Trophoblast cell (in vitro differentiated cells and primary cell): Measurements from ENCODE around the gene DNPH1.

Source experiments
- DNase-seq, 2 donors: peaks; one replicate each; pipeline ENCODE4 v3.0.0-alpha.2; 2016
- H2AFZ ChIP-seq: 2 replicates; pipeline ENCODE4 v1.6.1; 2013; ENCODE audit warnings: low read length, moderate library complexity, mild to moderate bottlenecking; ENCODE audit not compliant: insufficient read depth, poor library complexity
- H2AK5ac ChIP-seq: 2 replicates; pipeline ENCODE4 v1.6.1; 2013; ENCODE audit warnings: mild to moderate bottlenecking, low read length
- H2BK120ac ChIP-seq: 2 replicates; pipeline ENCODE4 v1.6.1; 2013; ENCODE audit warnings: low read length, mild to moderate bottlenecking, moderate library complexity; ENCODE audit not compliant: insufficient read depth, poor library complexity
- H2BK12ac ChIP-seq: 2 replicates; pipeline ENCODE4 v1.6.1; 2013; ENCODE audit warnings: mild to moderate bottlenecking, low read length, moderate library complexity
- H2BK5ac ChIP-seq: 2 replicates; pipeline ENCODE4 v1.6.1; 2013; ENCODE audit warnings: low read length, low read depth, moderate library complexity, mild to moderate bottlenecking; ENCODE audit not compliant: poor library complexity
- H3K14ac ChIP-seq: 2 replicates; pipeline ENCODE4 v1.6.1; 2013; ENCODE audit warnings: mild to moderate bottlenecking, low read length
- H3K18ac ChIP-seq: 2 replicates; pipeline ENCODE4 v1.6.1; 2013; ENCODE audit warnings: mild to moderate bottlenecking, low read length
- H3K23ac ChIP-seq: 2 replicates; pipeline ENCODE4 v1.6.1; 2013; ENCODE audit warnings: low read length
- H3K27ac ChIP-seq: 2 replicates; pipeline ENCODE4 v1.5.1; 2013; ENCODE audit warnings: low read depth, mild to moderate bottlenecking, inconsistent platforms, low read length, moderate library complexity
- H3K27me3 ChIP-seq: 2 replicates; pipeline ENCODE4 v1.6.1; 2013; ENCODE audit warnings: inconsistent platforms, mild to moderate bottlenecking, low read length, moderate library complexity; ENCODE audit not compliant: insufficient read depth
- H3K36me3 ChIP-seq, 2 experiments: 1 replicate in 1 of 2; 2 replicates in 1 of 2; pipeline ENCODE4 v1.6.1; 2013; ENCODE audit warnings: low read length in 2 of 2, mild to moderate bottlenecking in 2 of 2, moderate library complexity in 1 of 2; ENCODE audit not compliant: insufficient read depth in 2 of 2, control insufficient read depth in 1 of 2
- H3K4ac ChIP-seq: 2 replicates; pipeline ENCODE4 v1.6.1; 2013; ENCODE audit warnings: low read depth, mild to moderate bottlenecking, low read length, moderate library complexity
- H3K4me1 ChIP-seq, 2 experiments: 1 replicate in 1 of 2; 2 replicates in 1 of 2; pipeline ENCODE4 v1.6.1; 2013; ENCODE audit warnings: low read length in 2 of 2, mild to moderate bottlenecking in 2 of 2, moderate library complexity in 1 of 2; ENCODE audit not compliant: insufficient read depth in 2 of 2, control insufficient read depth in 1 of 2
- H3K4me2 ChIP-seq: 2 replicates; pipeline ENCODE4 v1.6.1; 2013; ENCODE audit warnings: inconsistent platforms, mild to moderate bottlenecking, low read length, moderate library complexity
- H3K4me3 ChIP-seq: 2 replicates; pipeline ENCODE4 v1.5.1; 2013; ENCODE audit warnings: mild to moderate bottlenecking, low read depth, low read length, inconsistent platforms
- H3K79me1 ChIP-seq: one replicate; pipeline ENCODE4 v1.6.1; 2013; ENCODE audit warnings: low read length
- H3K79me2 ChIP-seq: 2 replicates; pipeline ENCODE4 v1.6.1; 2013; ENCODE audit warnings: low read length, mild to moderate bottlenecking; ENCODE audit not compliant: control insufficient read depth, insufficient read depth, poor library complexity
- H3K9ac ChIP-seq: 2 replicates; pipeline ENCODE4 v1.6.1; 2013; ENCODE audit warnings: mild to moderate bottlenecking, low read length
- H3K9me3 ChIP-seq: 2 replicates; pipeline ENCODE4 v1.6.1; 2013; ENCODE audit warnings: low read depth, mild to moderate bottlenecking, control low read depth, inconsistent platforms, low read length; ENCODE audit not compliant: insufficient read depth
- H4K12ac ChIP-seq: 2 replicates; pipeline ENCODE4 v1.6.1; 2013; ENCODE audit warnings: low read depth, mild to moderate bottlenecking, low read length, moderate library complexity
- H4K8ac ChIP-seq: 2 replicates; pipeline ENCODE4 v1.6.1; 2013; ENCODE audit warnings: low read depth, mild to moderate bottlenecking, low read length, moderate library complexity
- H4K91ac ChIP-seq: one replicate; pipeline ENCODE4 v1.6.1; 2013; ENCODE audit warnings: low read depth, mild to moderate bottlenecking, low read length, moderate library complexity
- WGBS: extraction: QIAGEN DNeasy Blood & Tissue Kit; methylation state at CpG from one replicate; pipeline ENCODE4 v1.1.7; 2013; ENCODE audit warnings: missing lambda C conversion rate; ENCODE audit not compliant: insufficient read length, insufficient coverage; ENCODE audit errors: extremely low coverage; 5-methylcytosine and 5-hydroxymethylcytosine counted together

The DNPH1 gene

DNA sequence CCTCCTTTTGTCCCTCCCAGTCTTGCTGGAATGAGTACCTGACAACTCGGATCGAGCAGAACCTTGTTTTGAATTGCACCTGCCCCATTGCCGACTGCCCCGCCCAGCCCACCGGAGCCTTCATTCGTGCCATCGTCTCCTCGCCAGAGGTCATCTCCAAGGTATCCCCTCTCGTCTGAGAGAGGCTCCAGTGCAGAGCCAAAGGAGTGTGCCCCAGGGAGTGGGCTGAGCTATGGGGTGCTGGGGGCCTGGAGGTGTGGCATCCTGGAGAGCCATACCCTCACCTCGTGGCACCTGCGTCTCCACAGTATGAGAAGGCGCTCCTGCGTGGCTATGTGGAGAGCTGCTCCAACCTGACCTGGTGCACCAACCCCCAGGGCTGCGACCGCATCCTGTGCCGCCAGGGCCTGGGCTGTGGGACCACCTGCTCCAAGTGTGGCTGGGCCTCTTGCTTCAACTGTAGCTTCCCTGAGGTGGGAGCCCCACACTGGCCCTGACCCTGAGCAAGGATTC, 8.8 kb downstream of the DNPH1 start:
- H3K27me3 ChIP-seq: no peaks in the 10 kb centered on the region
- WGBS: no CpG with 5 or more reads among the region's 16 CpGs
- H3K9me3 ChIP-seq: peaks cover 5% of the 10 kb centered on the region
- H3K4ac ChIP-seq: no peak overlapping the region
- no peak overlapping the region for H2AK5ac ChIP-seq
- no peak overlapping the region for H3K18ac ChIP-seq
- no peaks in the 10 kb centered on the region for H3K79me2 ChIP-seq
- peaks cover 4% of the 10 kb centered on the region for H3K79me1 ChIP-seq
- H3K4me2 ChIP-seq: no peak overlapping the region
- no peak overlapping the region for H3K23ac ChIP-seq
- H4K91ac ChIP-seq: no peak overlapping the region
- no peak for DNase-seq
- H2BK12ac ChIP-seq: no peak overlapping the region
- H2BK5ac ChIP-seq: no peak overlapping the region
- no peak overlapping the region for H4K8ac ChIP-seq
- H2BK120ac ChIP-seq: no peak overlapping the region
- H4K12ac ChIP-seq: no peak overlapping the region
- no peak overlapping the region for H3K4me3 ChIP-seq
- H3K4me1 ChIP-seq: peaks cover 5 to 8% of the 10 kb centered on the region in 2 experiments
- no peak overlapping the region for H2AFZ ChIP-seq
- H3K36me3 ChIP-seq: peaks cover 34 to 39% of the 10 kb centered on the region in 2 experiments
- H3K9ac ChIP-seq: no peak overlapping the region
- H3K27ac ChIP-seq: no peak overlapping the region
- H3K14ac ChIP-seq: no peak overlapping the region

DNA sequence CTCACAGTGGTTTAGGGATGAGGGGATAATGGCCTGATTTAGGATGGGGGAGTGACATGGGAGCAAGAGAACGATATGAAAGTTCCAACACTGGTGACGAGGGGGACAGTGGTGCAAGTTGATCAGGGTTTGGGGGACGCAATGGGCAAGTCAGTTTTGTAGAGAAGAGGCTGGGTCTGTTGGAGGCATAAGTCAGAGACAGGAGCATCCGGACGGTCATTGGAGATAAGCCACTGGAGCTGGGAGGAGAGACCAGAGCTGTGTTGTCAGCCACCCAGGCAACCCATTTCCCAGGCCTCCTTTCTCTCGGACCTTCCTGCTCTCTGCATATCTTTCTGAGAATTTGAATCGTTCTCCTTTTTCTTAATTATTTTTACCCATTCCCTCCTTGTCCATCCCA, 9.5 kb downstream of the DNPH1 start:
- Histone ChIP-seq H3K79me1 (peaks cover 4% of the 10 kb centered on the region), H3K27me3 (no peaks in the 10 kb centered on the region), H2BK120ac (no peak overlapping the region), H3K4me3 (no peak overlapping the region), H3K4me2 (no peak overlapping the region), H3K9me3 (peaks cover 5% of the 10 kb centered on the region), H2BK5ac (no peak overlapping the region), H3K27ac (no peak overlapping the region), H3K9ac (no peak overlapping the region), H4K91ac (no peak overlapping the region), H4K8ac (no peak overlapping the region), H4K12ac (no peak overlapping the region), H2AK5ac (no peak overlapping the region), H2BK12ac (no peak overlapping the region), H3K4me1 (peaks cover 5 to 8% of the 10 kb centered on the region in 2 experiments), H3K14ac (no peak overlapping the region), H3K18ac (no peak overlapping the region), H2AFZ (no peak overlapping the region), H3K36me3 (peaks cover 34 to 43% of the 10 kb centered on the region in 2 experiments), H3K79me2 (no peaks in the 10 kb centered on the region), H3K4ac (no peak overlapping the region), H3K23ac (no peak overlapping the region)
- no CpG with 5 or more reads among the region's 7 CpGs for WGBS
- DNase-seq: no peak

DNA sequence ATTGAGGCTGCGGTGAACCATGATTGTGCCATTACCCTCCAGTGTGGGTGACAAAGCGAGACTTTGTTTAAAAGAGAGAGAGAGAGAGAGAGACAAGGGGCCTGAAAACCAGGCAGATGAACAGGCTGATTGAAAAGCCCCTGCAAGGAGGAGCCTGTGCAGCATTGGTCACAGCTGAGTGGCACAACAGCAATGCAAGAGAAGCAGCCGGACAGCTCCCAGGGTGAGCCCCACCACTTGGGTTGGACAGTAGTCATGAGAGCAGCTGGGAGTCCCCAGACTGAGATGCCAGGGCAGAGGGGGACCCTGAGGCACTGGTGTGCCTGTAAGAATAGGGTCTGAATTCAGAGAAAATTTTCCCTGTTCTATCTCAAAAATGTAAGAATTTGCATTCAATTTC, 10.2 kb downstream of the DNPH1 start:
- no CpG with 5 or more reads among the region's 3 CpGs for WGBS
- H2AFZ ChIP-seq: no peak overlapping the region
- H3K79me2 ChIP-seq: no peaks in the 10 kb centered on the region
- no peaks in the 10 kb centered on the region for H3K27me3 ChIP-seq
- no peak overlapping the region for H3K14ac ChIP-seq
- H3K79me1 ChIP-seq: peaks cover 4% of the 10 kb centered on the region
- H3K27ac ChIP-seq: no peak overlapping the region
- H4K12ac ChIP-seq: no peak overlapping the region
- H3K23ac ChIP-seq: no peak overlapping the region
- no peak overlapping the region for H3K4me3 ChIP-seq
- H2AK5ac ChIP-seq: no peak overlapping the region
- H2BK120ac ChIP-seq: no peak overlapping the region
- H3K4me1 ChIP-seq: peaks cover 3 to 4% of the 10 kb centered on the region in 2 experiments
- H4K8ac ChIP-seq: no peak overlapping the region
- DNase-seq: no peak
- H2BK12ac ChIP-seq: no peak overlapping the region
- H3K9me3 ChIP-seq: peaks cover 5% of the 10 kb centered on the region
- H4K91ac ChIP-seq: no peak overlapping the region
- H2BK5ac ChIP-seq: no peak overlapping the region
- H3K4me2 ChIP-seq: no peak overlapping the region
- H3K18ac ChIP-seq: no peak overlapping the region
- H3K9ac ChIP-seq: no peak overlapping the region
- peaks cover 34 to 41% of the 10 kb centered on the region in 2 experiments for H3K36me3 ChIP-seq
- H3K4ac ChIP-seq: no peak overlapping the region

DNA sequence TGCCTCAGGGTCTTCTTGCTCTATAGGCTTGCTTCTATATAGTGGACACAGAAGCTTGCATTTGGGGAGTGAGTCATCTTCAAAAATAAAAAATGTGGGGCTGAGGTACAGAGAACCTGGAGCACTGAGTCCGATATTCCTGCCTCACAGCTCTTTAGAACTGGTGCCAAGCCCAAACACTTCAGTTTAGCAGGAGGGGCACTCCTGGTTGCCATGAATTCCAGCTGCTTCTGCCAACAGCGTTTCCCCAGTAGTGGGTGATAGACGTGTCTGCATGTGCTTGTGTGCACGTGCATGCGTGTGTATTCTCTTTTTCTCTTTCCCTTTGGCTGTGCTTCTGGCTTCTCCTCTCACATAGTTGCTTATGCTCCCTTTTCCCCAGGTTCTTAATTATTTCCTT, 11.9 kb downstream of the DNPH1 start:
- H3K79me2 ChIP-seq: no peaks in the 10 kb centered on the region
- H3K27ac ChIP-seq: no peak overlapping the region
- no peak overlapping the region for H3K23ac ChIP-seq
- no peaks in the 10 kb centered on the region for H3K4me1 ChIP-seq
- H2AK5ac ChIP-seq: no peak overlapping the region
- no peak overlapping the region for H2AFZ ChIP-seq
- no peak overlapping the region for H4K12ac ChIP-seq
- H3K9ac ChIP-seq: no peak overlapping the region
- H3K4me3 ChIP-seq: no peak overlapping the region
- H3K4me2 ChIP-seq: no peak overlapping the region
- H4K91ac ChIP-seq: no peak overlapping the region
- no peak overlapping the region for H2BK120ac ChIP-seq
- DNase-seq: no peak
- H3K14ac ChIP-seq: no peak overlapping the region
- H3K4ac ChIP-seq: no peak overlapping the region
- H3K18ac ChIP-seq: no peak overlapping the region
- H3K9me3 ChIP-seq: peaks cover 2% of the 10 kb centered on the region
- no peaks in the 10 kb centered on the region for H3K79me1 ChIP-seq
- H4K8ac ChIP-seq: no peak overlapping the region
- WGBS: no CpG with 5 or more reads among the region's 5 CpGs
- no peak overlapping the region for H2BK12ac ChIP-seq
- no peak overlapping the region for H2BK5ac ChIP-seq
- no peaks in the 10 kb centered on the region for H3K27me3 ChIP-seq
- H3K36me3 ChIP-seq: peaks cover 31 to 38% of the 10 kb centered on the region in 2 experiments
